Endodermal cell (in vitro differentiated cells): ENCODE results near the gene FOXB1. TPM values are rescaled to one million over a fixed set of nuclear protein-coding genes. Genes with fewer than 3 reads are reported as not detected.

Experiments
- DNase-seq: peaks from one replicate; pipeline ENCODE4 v3.0.0-alpha.2; 2017
- H3K27ac ChIP-seq: 2 replicates; pipeline ENCODE4 v1.5.1; 2013; ENCODE audit warnings: mild to moderate bottlenecking, low read depth, low read length, moderate library complexity
- H3K27me3 ChIP-seq: 2 replicates; pipeline ENCODE4 v1.6.1; 2013; ENCODE audit warnings: mild to moderate bottlenecking, low read length, moderate library complexity; ENCODE audit not compliant: insufficient read depth, control insufficient read depth, poor library complexity, severe bottlenecking
- H3K36me3 ChIP-seq: 2 replicates; pipeline ENCODE4 v1.7.0; 2013; ENCODE audit warnings: mild to moderate bottlenecking, low read length, moderate library complexity; ENCODE audit not compliant: control insufficient read depth, insufficient read depth
- H3K4me1 ChIP-seq: one replicate; pipeline ENCODE4 v1.7.0; 2013; ENCODE audit warnings: low read length; ENCODE audit not compliant: control insufficient read depth, insufficient read depth
- H3K4me3 ChIP-seq: 2 replicates; pipeline ENCODE4 v1.5.1; 2013; ENCODE audit warnings: mild to moderate bottlenecking, low read length, moderate library complexity
- H3K9ac ChIP-seq: 2 replicates; pipeline ENCODE4 v1.6.1; 2013; ENCODE audit warnings: mild to moderate bottlenecking, low read length, moderate library complexity; ENCODE audit not compliant: poor library complexity, severe bottlenecking; ENCODE audit errors: extremely low read depth
- H3K9me3 ChIP-seq: 2 replicates; pipeline ENCODE4 v1.6.1; 2013; ENCODE audit warnings: mild to moderate bottlenecking, low read length, moderate library complexity; ENCODE audit not compliant: control insufficient read depth
- H3K27ac Mint-ChIP-seq: 2 replicates; pipeline ENCODE4 v1.8.0; 2020; ENCODE audit warnings: mixed read lengths
- H3K27me3 Mint-ChIP-seq: 2 replicates; pipeline ENCODE4 v1.8.0; 2021; ENCODE audit warnings: mild to moderate bottlenecking, mixed read lengths; ENCODE audit not compliant: insufficient read depth
- H3K36me3 Mint-ChIP-seq: 2 replicates; pipeline ENCODE4 v1.8.0; 2020; ENCODE audit warnings: low read depth, mixed read lengths
- H3K4me1 Mint-ChIP-seq: 2 replicates; pipeline ENCODE4 v1.8.0; 2020; ENCODE audit warnings: mixed read lengths
- H3K4me3 Mint-ChIP-seq: 2 replicates; pipeline ENCODE4 v1.8.0; 2020; ENCODE audit warnings: mild to moderate bottlenecking, moderate library complexity, mixed read lengths
- H3K9me3 Mint-ChIP-seq: 2 replicates; pipeline ENCODE4 v1.8.0; 2020; ENCODE audit warnings: mild to moderate bottlenecking, mixed read lengths
- CTCF ChIP-seq: fragments of 200-600 bp; sonication (generic); conservative IDR thresholded peaks from 2 replicates; pipeline ENCODE4 v1.5.0; 2021; ENCODE audit warnings: antibody characterized with exemption, mild to moderate bottlenecking
- WGBS, 2 experiments: methylation state at CpG; one replicate each; pipeline versions ENCODE4 v1.1.5 to v1.1.7; 2013; ENCODE audit warnings: missing lambda C conversion rate in 2 of 2, mixed read lengths in 1 of 2; ENCODE audit not compliant: insufficient coverage in 1 of 2, insufficient read length in 1 of 2; 5-methylcytosine and 5-hydroxymethylcytosine counted together
- total RNA-seq, 2 donors: library from RNA; stranded (reverse); fragmentation: NEBNext Ultra II Directional in 1 of 2; extraction: Animal tissue kit (Norgen Biotek cat#: 25700) in 1 of 2; gene quantifications; 2 replicates in 1 of 2; 3 replicates in 1 of 2; pipeline ENCODE4 v1.2.1, GENCODE V29; 2021

Gene FOXB1
- total RNA-seq, 2 donors from 2014 or later, result 0.73 TPM; not detected in 1

- Mint-ChIP-seq H3K27me3 (peaks cover 88% of the 10 kb centered on the region), H3K4me3 (peak overlapping the region; percentile 63), H3K9me3 (no peaks in the 10 kb centered on the region), H3K4me1 (peaks cover 59% of the 10 kb centered on the region), H3K36me3 (no peaks in the 10 kb centered on the region), H3K27ac (no peak overlapping the region)
- Histone ChIP-seq H3K4me1 (peaks cover 6% of the 10 kb centered on the region), H3K27me3 (peaks cover 84% of the 10 kb centered on the region), H3K27ac (no peak overlapping the region), H3K9me3 (no peaks in the 10 kb centered on the region), H3K4me3 (peak overlapping the region; percentile 77), H3K9ac (no peak overlapping the region), H3K36me3 (no peaks in the 10 kb centered on the region)
- peak; percentile 69 for DNase-seq
- 6 to 16% methylated on average over 7 to 24 of the region's 24 CpGs for WGBS, 2 experiments
- no peak for TF ChIP-seq CTCF
These were observed 8.4 kb upstream of the FOXB1 start for GRCh38 chr15:59995568-59996297.

DNA sequence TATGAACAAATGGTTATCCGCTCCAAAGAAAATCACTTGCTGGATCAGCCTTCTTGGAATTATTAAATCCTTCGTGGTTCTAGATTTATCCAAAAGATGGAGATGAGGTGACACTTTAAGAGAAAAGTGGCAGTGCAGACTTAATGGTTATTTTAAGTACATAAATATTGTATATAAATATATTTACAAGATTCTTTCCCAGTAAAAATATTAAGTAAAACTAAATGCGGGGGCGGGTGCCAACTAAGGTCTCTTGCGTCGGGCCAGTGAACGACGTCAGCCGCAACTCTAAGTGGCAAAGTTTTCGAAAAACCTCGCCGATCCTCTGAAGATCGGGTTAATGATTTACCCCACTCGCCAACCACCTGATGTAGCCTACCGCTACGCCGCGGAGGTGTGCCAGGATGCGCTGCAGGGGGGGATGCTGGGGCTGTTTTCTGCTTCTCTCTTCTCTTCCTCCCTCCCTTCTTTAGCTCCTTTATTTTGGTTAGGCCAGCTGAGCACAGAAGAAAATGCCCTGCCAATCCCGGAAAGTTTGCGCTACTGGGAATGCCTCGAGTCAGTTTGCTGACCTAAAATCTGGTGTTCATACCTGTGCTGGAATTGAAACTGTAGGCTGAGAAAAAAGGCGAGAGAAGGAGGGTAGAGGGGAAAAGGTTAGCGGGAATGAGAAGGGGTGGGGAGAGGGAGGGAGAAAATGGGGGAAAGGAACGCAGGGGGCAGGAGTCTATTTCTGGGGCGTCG, 7.6 kb upstream of the FOXB1 start:
- H3K4me1 Mint-ChIP-seq, result peaks cover 66% of the 10 kb centered on the region
- peaks cover 6% of the 10 kb centered on the region for H3K4me1 ChIP-seq
- H3K27me3 ChIP-seq, result peaks cover 91% of the 10 kb centered on the region

More for the DNA sequence above, 7.6 kb upstream of the FOXB1 start:
- no peaks in the 10 kb centered on the region for H3K36me3 ChIP-seq
- peak; percentile 81 for DNase-seq
- peak overlapping the region; percentile 59 for H3K4me3 ChIP-seq
- Mint-ChIP-seq H3K4me3 (peak overlapping the region; percentile 63), H3K27ac (no peak overlapping the region), H3K9me3 (no peaks in the 10 kb centered on the region), H3K36me3 (no peaks in the 10 kb centered on the region), H3K27me3 (peaks cover 95% of the 10 kb centered on the region)
- 3 to 6% methylated on average over 22 to 27 of the region's 27 CpGs for WGBS, 2 experiments
- no peak overlapping the region for H3K27ac ChIP-seq
- H3K9me3 ChIP-seq, result no peaks in the 10 kb centered on the region
- no peak for TF ChIP-seq CTCF
- no peak overlapping the region for H3K9ac ChIP-seq
